ENCODE measurements around the gene TANC2.

Gene TANC2

GRCh38 chr17:63015824-63016223, 49.8 kb downstream of the TANC2 start:
- no peak for DNase-seq

Measured in CD4-positive, alpha-beta T cell treated with Interferon gamma for 1 hour (primary cell).